GM11168 (cell line): ENCODE data around the gene FOCAD.
"Not testable (repeated sequence)": the region's sequence is repeated elsewhere in the genome, so short reads cannot be mapped to it uniquely, and the experiment has no call there.

Experiments used
- in situ Hi-C: fragments of 300-500 bp; cut with MboI; formaldehyde crosslinking; loops from one replicate; pipeline ENCODE4 v1.12.0; 2022; ENCODE audit warnings: low sequenced_read_pairs; ENCODE audit not compliant: unreplicated experiment

The FOCAD gene

GRCh38 chr9:20684035-20684874, at the start of gene FOCAD:
FOCAD (plus strand) TSS chr9:20684259; CDS start chr9:20715354, 31,095 bp downstream.
- in situ Hi-C loops: no loop called here

- in situ Hi-C loops: loop anchor here (10.0 kb wide), 1 partner anchor 470 kb away; no protein-coding TSS in a partner anchor
These were observed 49.2 kb upstream of the FOCAD start for GRCh38 chr9:20634895-20635294.

- in situ Hi-C loops: loop anchor here (10.0 kb wide), 1 partner anchor 468 kb away; no protein-coding TSS in a partner anchor
These were observed 47.1 kb upstream of the FOCAD start for GRCh38 chr9:20636888-20637440.

GRCh38 chr9:20640331-20641187, 43.5 kb upstream of the FOCAD start:
- in situ Hi-C loops: loop anchor here (5.0 kb wide), 1 partner anchor 97 kb away; no protein-coding TSS in a partner anchor

GRCh38 chr9:20642045-20642444, 42.0 kb upstream of the FOCAD start:
- in situ Hi-C loops: loop anchor here (5.0 kb wide), 1 partner anchor 95 kb away; no protein-coding TSS in a partner anchor

GRCh38 chr9:20643660-20644059, 40.4 kb upstream of the FOCAD start:
- in situ Hi-C loops: loop anchor here (5.0 kb wide), 1 partner anchor 94 kb away; no protein-coding TSS in a partner anchor

- in situ Hi-C loops: no loop called here
These were observed 37.4 kb upstream of the FOCAD start for GRCh38 chr9:20646656-20647055.

- in situ Hi-C loops: no loop called here
These were observed 34.7 kb upstream of the FOCAD start for GRCh38 chr9:20649381-20649780.

GRCh38 chr9:20650313-20650712, 33.7 kb upstream of the FOCAD start:
- in situ Hi-C loops: no loop called here

- in situ Hi-C loops: no loop called here
These were observed 33.2 kb upstream of the FOCAD start for GRCh38 chr9:20650750-20651299.

- in situ Hi-C loops: no loop called here
These were observed 32.1 kb upstream of the FOCAD start for GRCh38 chr9:20651939-20652338.

GRCh38 chr9:20658246-20658667, 25.8 kb upstream of the FOCAD start:
- in situ Hi-C loops: not testable (repeated sequence)

GRCh38 chr9:20658677-20659473, 25.2 kb upstream of the FOCAD start:
- in situ Hi-C loops: no loop called here

GRCh38 chr9:20659474-20659967, 24.5 kb upstream of the FOCAD start:
- in situ Hi-C loops: no loop called here

- in situ Hi-C loops: no loop called here
These were observed 21.9 kb upstream of the FOCAD start for GRCh38 chr9:20662156-20662555.

GRCh38 chr9:20663133-20663532, 20.9 kb upstream of the FOCAD start:
- in situ Hi-C loops: no loop called here

- in situ Hi-C loops: no loop called here
These were observed 19.6 kb upstream of the FOCAD start for GRCh38 chr9:20664501-20664900.

- in situ Hi-C loops: no loop called here
These were observed 13.7 kb upstream of the FOCAD start for GRCh38 chr9:20670395-20670794.

GRCh38 chr9:20671635-20672034, 12.4 kb upstream of the FOCAD start:
- in situ Hi-C loops: no loop called here
